DMS114 treated with DMSO at 0.1 percent for 48 hours (cell line): Measurements from ENCODE around the gene IPCEF1.

Experiments used
- DNase-seq: peaks from one replicate; lab custom pipeline; 2025; ENCODE audit not compliant: unreplicated experiment; lab: John Stamatoyannopoulos, UW

IPCEF1 gene

DNA sequence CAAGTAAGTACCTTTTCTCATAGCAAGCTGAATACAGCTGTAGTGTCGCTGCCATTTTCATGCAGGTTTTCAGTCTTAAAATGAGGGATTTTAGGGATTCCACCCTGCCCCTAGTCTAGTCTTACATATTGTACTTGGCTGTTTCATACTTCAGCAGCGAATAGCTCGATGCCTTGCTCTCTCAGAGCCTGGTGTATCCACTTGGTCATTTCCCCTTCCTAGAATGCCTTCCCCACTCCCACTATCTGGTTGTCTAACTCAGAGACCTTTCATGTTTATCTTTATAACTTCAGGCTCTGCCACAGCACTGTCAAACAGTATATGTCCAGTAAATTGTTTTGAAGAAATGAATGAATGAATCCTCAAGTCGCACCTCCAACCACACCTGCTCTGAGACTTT is 21.1 kb upstream of the IPCEF1 start:
- DNase-seq, result no peak

DNA sequence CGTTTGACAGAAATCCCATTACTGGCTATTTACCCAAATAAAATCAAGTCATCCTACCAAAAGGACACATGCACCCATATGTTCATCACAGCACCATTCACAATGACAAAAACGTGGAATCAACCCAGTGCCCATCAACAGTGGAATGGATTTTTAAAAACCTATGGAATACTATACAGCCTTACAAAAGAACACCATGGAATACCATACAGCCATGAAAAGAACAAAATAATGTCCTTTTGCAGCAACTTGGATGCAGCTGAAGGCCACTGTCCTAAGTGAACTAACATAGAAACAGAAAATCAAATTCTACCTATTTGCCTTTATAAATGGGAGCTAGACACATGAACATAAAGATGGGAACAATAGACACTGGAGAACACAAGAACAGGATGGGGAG is 17.4 kb upstream of the IPCEF1 start:
- DNase-seq, result no peak

DNA sequence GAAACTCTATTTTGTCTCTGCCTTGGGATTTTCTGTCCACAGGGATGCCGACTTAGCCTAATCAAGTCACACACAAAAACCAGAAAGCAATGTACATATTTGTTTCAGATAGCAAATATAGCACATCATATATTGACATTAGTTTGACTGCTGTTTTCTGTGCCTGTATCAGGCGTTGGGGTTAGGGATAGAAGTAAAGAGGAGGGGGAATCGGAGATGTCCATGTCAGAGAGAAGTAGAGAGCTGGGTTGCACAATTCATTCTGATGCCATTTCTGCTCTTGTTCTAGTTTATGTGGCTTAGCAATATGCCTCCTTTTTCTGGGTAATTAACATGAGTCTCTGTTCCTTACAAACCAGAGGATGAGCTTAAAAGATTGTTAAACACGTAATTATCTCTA is 14.7 kb upstream of the IPCEF1 start:
- DNase-seq, result no peak

DNA sequence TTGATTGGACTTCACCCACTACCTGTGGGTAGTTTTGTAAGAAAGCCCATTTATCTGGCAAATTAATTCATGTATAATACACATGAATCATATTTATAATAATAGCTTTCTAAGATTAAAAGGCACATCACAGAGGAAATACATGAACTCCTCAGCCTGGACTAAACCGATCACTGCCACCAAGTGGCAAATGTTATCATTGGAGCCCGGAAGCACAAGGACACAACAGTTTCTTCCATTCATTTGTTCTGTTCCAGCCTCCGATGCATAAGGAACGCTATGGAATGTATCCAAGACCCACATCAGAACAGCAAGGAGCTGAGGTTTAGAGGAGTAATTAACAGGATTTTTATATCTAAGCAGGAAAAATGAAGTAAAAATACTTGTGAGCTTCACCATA is 13.9 kb upstream of the IPCEF1 start:
- DNase-seq, result no peak

DNA sequence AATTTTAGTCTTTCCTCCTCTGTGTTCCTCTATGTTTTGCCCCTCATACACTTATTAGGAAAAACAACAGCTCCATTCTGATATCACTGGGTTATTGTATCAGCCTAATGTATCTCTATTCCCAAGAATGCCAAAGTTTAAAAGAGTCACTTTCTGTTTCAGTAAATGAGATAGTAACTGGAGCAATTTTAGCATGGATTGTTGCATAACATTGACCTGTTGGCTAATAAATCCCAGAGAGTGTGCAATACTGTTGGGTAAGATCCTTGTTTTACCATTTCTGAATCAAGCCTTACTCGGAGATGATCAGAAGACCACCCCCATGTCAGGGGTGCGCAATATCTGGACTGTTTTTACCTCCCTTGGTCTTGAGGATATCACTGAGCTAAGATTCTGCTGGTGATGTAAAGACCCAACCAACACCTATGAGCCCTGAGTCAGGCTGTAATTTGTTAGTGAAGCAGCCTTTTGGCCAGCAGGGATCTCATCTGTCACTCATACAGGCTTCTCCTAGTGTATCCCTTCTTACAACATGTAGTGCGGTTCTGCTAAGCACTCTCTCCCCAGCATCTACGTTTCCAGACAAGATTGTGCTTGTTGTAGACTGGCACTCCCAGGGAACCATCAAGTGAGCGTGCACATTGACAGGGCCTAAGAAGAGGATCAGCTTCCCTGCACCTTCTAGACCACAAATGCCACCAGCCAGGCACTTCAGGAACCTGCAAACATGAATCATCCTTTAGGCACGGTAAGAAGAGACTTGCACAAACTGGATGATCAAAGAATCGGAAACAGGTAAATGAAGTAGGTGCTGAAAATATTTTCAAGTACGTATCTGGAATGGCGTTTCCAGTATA is 11.5 kb upstream of the IPCEF1 start:
- DNase-seq, result no peak

DNA sequence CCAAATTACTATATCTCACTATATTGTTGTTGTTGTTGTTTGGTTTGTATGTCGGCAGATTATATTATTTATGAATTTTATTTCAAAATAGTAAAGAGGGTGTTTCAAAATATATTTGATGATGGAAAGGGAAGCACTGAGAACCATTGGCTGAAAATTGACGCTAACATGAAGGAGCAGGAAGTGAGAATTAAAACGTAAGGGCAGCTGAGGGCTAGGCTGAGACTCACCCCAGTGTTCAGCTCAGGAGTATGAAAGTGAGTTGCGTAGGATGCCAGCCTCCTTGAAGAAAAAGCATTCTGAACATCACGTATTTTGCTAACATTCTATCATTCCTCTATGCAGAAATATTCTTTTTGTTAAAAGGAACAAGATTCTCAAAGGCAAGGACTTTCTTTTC is 10.7 kb upstream of the IPCEF1 start:
- no peak for DNase-seq

DNA sequence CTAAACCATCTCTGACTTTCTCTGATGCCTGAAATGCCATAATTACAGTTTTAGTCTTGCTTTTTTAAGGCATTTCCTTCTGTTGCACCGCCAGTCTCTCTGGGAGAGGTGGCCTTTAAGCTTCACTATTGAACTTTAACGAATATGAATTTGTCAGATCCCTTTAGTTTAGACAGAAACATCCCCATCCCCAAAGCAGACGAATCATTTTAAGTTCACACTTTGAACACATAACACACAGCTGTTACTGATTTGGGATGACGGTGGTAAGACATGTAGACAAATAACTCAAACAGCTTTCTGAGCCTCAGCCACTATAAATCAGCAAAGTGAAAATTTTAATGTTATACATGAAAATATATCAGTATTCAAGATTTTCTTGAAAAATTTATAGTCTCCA is 7.2 kb upstream of the IPCEF1 start:
- DNase-seq, result no peak

DNA sequence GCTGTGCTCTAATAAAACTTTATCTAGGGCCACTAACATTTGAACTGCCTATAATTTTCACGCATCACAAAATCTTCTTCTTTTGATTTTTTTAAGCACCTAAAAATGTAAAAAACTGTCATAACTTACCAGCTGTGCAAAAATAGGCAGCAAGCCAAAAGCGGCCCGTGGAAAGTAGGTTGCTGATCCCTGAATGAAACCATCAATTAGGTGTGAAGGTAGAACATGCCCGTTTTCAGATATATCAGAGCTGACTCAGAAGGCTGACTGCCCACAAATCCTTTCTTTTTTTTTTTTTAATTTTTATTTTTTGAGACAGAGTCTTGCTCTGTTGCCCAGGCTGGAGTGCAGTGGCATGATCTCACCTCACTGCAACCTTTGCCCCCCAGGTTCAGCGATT is 4.9 kb upstream of the IPCEF1 start:
- no peak for DNase-seq

DNA sequence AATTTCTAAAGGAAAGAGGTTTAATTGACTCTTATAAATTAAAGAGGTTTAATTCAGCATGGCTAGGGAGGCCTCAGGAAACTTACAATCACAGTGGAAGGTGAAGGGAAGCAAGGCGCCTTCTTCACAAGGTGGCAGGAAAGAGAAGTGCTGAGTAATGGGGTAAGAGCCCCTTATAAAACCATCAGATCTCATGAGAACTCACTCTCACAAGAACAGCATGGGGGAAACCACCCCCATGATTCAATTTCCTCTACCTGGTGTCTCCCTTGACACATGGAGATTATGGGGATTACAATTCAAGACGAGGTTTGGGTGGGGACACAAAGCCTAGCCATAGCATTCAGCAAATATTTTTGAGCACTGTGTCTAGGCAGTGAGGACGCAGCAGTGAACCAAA is 3.9 kb upstream of the IPCEF1 start:
- DNase-seq, result no peak

DNA sequence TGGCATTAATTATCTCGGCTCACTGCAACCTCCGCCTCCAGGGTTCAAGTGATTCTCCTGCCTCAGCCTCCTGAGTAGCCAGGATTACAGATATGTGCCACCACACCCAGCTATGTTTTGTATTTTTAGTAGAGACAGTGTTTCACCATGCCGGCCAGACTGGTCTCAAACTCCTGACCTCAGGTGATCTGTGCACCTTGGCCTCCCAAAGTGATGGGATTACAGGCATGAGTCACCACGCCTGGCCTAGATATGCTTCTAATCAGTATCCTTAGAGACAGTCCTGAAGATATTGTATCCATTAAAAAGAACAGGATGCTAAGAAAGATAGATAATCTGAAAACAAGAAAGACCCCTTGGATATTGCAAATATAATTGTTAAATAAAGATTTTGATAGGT is 3.1 kb upstream of the IPCEF1 start:
- no peak for DNase-seq

DNA sequence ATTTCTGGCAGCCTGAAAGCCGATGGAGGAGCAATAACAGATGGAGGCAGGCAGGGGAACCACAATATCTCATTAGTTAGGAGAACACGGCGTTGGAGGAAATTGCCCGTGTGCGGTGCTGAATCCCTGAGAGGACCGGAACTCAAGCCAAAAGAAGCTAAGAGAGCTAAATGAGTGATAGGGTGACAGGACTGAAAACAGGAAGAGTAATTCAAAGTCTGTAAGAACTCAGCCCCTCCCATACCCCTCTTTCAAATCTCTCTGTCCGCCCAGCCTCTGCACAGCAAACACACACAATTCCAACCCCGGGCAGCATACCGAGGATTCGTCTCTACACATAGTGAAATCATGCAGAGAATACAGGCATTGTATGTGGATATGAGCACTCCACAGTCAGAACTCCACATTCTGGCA is 2.6 kb upstream of the IPCEF1 start:
- DNase-seq, result no peak

DNA sequence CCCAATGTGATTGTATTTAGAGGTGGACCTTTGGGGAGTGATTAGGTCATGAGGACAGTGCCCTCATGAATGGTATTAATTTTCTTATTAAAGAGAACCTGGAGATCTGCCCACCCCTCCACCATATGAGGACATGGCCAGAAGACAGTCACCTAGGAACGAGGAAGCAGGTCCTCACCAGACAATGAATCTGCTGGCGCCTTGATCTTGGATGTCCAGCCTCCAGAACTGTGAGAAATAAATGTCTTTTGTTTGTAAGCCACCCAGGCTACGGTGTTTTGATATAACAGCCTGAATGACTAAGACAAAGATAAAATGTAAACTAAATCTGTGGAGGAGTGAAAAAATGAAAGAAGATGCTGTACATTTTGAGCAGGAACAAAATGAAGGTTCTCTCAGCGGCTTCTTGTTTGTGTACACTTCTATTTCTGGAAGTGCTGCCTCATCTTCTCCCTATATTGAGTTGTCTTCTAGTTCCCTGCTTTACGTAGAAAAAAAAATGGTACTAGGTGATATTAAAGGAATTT is 1.5 kb upstream of the IPCEF1 start:
- no peak for DNase-seq

DNA sequence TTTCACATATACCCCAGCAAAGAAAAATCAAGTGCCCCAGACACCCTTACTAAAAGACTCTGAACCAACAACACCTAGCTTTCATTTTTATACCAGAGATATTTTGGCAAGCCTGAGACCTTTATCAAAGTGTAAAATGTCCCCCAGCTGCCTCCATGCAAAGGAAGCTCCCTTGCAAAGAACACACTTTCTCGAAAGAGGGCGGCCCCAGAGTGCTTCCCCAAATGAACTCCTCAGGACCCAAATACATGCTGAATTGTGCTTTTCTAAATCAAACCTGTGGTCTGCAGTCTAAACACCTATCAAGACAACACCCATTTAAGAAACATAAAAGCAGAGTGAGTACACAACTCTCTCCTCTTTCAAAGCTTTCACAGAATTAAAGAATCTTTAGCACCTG is 490 bp downstream of the IPCEF1 start:
- no peak for DNase-seq

DNA sequence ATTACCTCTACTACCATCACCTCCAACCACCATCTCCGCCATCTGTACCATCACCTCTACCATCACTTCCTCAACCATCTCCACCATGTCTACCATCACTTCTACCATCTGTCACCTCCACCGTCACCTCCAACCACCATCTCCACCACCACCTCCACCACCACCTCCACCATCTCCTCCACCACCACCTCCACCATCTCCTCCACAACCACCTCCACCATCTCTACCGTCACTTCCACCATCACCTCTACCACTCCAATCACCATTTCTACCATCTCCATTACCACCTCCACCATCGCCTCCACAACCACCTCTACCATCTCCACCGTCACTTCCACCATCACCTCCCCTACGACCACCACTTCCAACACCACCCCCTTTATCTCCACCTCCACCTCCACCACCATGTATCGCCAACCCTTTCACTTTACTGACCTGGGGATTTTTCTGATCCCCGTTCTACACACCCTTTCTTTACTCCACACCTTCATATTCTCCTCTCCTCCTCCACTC is 2.3 kb downstream of the IPCEF1 start:
- no peak for DNase-seq

DNA sequence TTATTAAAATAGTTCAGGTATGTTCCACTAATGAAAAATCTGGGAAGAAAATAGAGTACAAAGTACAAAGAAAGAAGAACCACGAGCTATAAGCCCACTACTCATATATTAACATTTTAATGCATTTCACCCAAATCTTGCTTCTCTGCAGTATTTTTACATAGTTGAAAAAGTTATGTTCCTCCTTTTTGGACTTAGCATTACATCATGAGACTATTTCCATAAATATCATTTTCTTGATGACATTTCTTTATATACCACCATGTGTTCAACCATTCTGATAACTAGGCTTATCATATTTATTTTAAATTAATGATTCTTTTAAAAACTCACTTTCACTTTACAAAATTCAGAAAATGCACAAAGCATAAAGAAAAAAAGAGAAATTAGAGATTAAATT is 3.0 kb downstream of the IPCEF1 start:
- no peak for DNase-seq

DNA sequence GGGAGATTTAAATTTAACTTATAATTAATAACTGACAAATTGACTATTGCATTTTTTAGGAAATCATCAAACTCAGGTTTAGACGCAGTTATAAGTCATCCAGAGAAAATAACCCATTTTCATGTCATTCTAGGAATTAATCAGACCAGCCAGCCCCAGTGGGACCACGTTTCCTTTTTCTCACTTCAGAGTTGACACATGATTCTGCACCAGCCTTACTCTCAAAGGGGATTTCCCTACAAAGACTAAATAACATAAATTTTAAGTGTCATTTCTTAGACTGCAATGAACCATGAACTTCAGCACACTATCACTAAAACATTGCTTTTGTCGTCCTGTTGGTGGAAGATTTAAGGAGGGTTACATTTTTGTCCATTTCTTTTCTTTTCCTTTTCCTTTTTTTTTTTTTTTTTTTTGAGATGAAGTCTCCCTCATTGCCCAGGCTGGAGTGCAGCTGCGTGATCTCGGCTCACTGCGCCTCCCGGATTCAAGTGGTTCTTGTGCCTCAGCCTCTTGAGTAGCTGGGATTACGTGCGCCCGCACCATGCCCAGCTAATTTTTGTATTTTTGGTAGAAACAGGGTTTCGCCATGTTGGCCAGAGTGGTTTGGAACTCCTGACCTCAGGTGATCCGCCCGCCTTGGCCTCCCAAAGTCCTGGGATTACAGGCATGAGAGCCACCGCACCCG is 3.6 kb downstream of the IPCEF1 start:
- DNase-seq, result no peak

DNA sequence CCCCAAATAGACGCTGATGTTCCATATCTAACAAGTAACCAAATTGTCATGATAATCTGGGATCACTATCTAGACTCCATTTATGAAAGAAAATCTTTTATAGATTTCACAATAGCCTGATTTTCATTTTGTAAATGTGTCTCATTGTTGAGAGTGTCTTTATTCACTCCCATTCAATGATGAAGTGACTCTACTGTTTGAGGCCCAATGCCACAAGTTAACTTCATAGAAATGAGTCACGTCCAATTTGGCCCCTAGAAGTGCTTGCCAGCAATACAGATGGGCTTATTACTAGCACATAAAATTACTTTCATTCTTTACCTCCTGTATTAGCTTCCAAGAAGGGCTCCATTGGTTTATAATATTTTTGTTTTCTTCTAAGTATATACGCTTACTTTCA is 6.3 kb downstream of the IPCEF1 start:
- no peak for DNase-seq

DNA sequence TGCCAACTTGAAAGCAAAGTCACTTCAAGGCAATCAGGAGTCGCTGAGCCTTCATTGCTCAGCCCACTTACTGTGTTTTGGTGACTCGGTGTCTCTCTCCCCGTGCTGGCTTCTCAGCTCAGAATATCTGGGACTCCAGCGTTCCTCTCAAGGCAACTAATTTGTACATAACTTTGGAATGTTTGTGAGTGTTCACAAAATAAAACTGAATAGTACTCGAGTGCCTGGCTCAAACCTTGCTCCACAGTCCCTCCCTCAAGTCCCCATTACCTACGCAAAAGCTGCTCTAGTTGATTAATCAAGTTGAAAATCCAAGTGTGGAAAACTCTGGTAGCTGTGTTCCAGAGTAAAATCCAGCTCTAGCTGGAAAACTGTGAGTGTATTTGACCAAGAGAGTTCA is 8.6 kb downstream of the IPCEF1 start:
- no peak for DNase-seq

DNA sequence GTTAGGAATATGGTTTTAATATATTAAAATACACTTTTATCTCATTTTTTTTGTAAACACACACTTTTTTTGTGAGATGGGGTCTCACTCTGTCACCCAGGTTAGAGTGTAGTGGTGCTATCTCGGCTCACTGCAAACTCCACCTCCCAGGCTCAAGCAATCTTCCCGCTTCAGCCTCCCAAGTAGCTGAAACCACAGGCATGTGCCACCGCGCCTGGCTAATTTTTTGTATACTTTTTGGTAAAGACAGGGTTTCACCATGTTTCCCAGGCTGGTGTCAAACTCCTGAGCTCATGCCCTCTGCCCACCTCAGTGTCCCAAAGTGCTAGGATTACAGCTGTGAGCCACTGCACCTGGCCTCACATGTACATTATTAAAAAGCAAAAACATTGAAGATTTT is 10.8 kb downstream of the IPCEF1 start:
- no peak for DNase-seq

DNA sequence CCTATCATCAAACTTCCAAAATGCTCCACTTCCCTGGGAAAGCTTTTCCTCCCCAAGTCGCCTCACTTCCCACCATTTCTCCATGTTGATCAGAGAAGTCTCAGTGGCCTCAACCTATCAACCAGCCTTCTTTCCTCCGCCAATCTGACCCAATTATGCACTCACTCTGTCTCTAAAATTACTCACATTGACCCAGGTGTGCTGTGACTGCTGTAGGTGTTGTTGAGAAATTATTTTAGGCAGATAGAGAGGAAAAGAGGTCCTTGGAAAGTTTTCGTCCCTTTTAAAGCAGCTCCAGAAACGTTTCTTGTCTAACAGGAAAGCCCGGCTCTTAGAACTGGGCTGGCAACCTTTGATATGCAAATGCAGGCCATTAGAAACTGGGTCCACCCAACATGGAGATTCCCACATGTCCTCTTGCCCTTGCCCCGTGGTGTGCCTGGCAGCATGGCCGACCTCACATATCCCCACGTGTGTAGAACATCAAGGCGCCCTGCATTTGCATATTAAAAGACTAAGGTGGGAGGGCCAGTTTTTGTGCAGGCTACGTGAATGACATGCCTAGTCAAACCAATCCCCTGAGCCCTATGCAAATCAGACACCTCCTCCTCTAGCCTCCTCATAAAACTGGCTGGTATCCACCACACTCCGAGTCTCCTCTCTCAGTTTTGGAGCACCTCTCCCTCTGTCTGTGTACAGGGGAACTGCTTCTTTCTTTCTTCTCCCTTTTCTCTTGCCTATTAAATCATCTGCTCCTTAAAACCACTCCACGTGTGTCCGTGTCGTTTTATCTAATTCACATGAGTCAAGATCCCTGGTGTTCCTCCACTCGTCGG is 12.9 kb downstream of the IPCEF1 start:
- no peak for DNase-seq

DNA sequence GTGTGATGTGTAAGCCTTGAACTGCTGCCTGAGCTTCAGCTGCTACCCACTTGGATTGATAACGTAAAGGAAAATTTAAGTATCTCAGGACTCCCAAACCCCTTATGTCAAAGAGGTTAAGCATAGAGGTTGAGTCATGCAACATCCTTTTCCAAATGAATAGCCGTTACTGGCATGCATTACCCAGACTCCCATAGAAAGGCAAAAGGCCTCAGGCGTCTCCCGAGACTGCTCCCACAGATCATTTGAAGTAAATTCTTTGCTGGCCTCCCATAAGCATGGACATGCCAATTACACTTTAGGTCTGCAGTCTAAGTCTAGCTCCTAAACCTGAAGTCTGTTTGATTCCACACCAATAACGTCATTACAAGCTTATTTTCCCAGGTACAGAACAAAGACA is 14.7 kb downstream of the IPCEF1 start:
- no peak for DNase-seq
